Tibial nerve (tissue), 4 donors: ENCODE measurements around the gene ZNF135.

ENCODE experiments used
- CTCF ChIP-seq, 5 experiments: fragments of 200-600 bp in 3 of 5; fragments of 450-650 bp in 2 of 5; sonication (generic) in 3 of 5; IDR thresholded peaks; one replicate each; pipeline ENCODE4 v1.5.1; 2016 to 2019; ENCODE audit warnings: antibody characterized with exemption in 5 of 5, mild to moderate bottlenecking in 3 of 5, moderate library complexity in 2 of 5
- EP300 ChIP-seq, 2 donors: sonication (generic); formaldehyde crosslinking; IDR thresholded peaks; one replicate each; pipeline ENCODE4 v1.6.1; 2017; ENCODE audit warnings: antibody characterized with exemption in 2 of 2, mild to moderate bottlenecking in 1 of 2

- no peak for TF ChIP-seq CTCF (IDR thresholded peaks at IDR 0.05)
- no peak for TF ChIP-seq EP300 (IDR thresholded peaks at IDR 0.05)
Measured at GRCh38 chr19:58063712-58064111, 4.6 kb downstream of the ZNF135 start.
